GM06990 (cell line): Measurements from ENCODE around the gene SHC4.

Source experiments
- DNase-seq: peaks from one replicate; pipeline ENCODE4 v3.0.0-alpha.2; 2011; ENCODE audit not compliant: insufficient read length; ENCODE audit errors: extremely low read depth
- H3K27me3 ChIP-seq: replicated peaks from 2 replicates; pipeline ENCODE4 v1.6.0; 2011; ENCODE audit warnings: low read length; ENCODE audit not compliant: control insufficient read depth, insufficient read depth
- H3K36me3 ChIP-seq: 2 replicates; pipeline ENCODE4 v1.5.1; 2011; ENCODE audit warnings: low read length; ENCODE audit not compliant: control insufficient read depth, insufficient read depth
- H3K4me3 ChIP-seq: replicated peaks from 2 replicates; pipeline ENCODE4 v1.5.1; 2011; ENCODE audit warnings: low read depth, mild to moderate bottlenecking, control low read depth, low read length
- CTCF ChIP-seq: IDR thresholded peaks from 2 replicates; pipeline ENCODE4 v1.5.1; 2011; ENCODE audit warnings: low read length, control low read depth, mild to moderate bottlenecking, inconsistent platforms; ENCODE audit not compliant: insufficient read depth, poor library complexity, severe bottlenecking

Gene SHC4

GRCh38 chr15:48888836-48889235 is 74.9 kb downstream of the SHC4 start:
- no peak for DNase-seq
- no peaks in the 10 kb centered on the region for H3K36me3 ChIP-seq
- H3K27me3 ChIP-seq = no peaks in the 10 kb centered on the region
- TF ChIP-seq CTCF = no peak
- H3K4me3 ChIP-seq = no peak overlapping the region

GRCh38 chr15:48888191-48888590 is 75.5 kb downstream of the SHC4 start:
- no peak for TF ChIP-seq CTCF
- no peak overlapping the region for H3K4me3 ChIP-seq
- H3K36me3 ChIP-seq = no peaks in the 10 kb centered on the region
- DNase-seq = peak; percentile 13
- H3K27me3 ChIP-seq = no peaks in the 10 kb centered on the region

GRCh38 chr15:48887144-48887543 is 76.6 kb downstream of the SHC4 start:
- Histone ChIP-seq H3K36me3 (no peaks in the 10 kb centered on the region), H3K4me3 (no peak overlapping the region), H3K27me3 (no peaks in the 10 kb centered on the region)
- no peak for DNase-seq
- TF ChIP-seq CTCF = no peak

GRCh38 chr15:48883699-48884098 is 80.0 kb downstream of the SHC4 start:
- TF ChIP-seq CTCF = no peak
- no peak overlapping the region for H3K4me3 ChIP-seq

GRCh38 chr15:48880070-48880634 is 83.6 kb downstream of the SHC4 start:
- TF ChIP-seq CTCF = no peak
- Histone ChIP-seq H3K4me3 (0 out of 2 replicates have a peak overlapping the region, but pooled peaks have one; percentile 3), H3K27me3 (no peaks in the 10 kb centered on the region), H3K36me3 (no peaks in the 10 kb centered on the region)
- no peak for DNase-seq

More at GRCh38 chr15:48883699-48884098, 80.0 kb downstream of the SHC4 start:
- no peak for DNase-seq
- H3K27me3 ChIP-seq = no peaks in the 10 kb centered on the region
- H3K36me3 ChIP-seq = no peaks in the 10 kb centered on the region
